Measurements from ENCODE around the gene OR2K2.
"Not testable (repeated sequence)": the region's sequence is repeated elsewhere in the genome, so short reads cannot be mapped to it uniquely, and the experiment has no call there.

OR2K2 gene

DNA sequence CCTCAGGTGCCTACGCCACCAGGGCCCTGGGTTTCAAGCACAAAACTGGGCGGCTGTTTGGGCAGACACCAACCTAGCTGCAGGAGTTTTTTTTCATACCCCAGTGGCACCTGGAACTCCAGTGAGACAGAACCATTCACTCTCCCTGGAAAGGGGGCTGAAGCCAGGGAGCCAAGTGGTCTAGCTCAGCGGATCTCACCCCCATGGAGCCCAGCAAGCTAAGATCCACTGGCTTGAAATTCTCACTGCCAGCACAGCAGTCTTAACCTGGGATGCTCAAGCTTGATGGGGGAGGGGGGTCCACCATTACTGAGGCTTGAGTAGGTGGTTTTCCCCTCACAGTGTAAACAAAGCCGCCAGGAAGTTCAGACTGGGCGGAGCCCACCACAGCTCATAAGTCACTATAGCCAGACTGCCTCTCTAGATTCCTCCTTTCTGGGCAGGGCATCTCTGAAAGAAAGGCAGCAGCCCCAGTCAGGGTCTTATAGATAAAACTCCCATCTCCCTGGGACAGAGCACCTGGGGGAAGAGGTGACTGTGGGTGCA, 4.4 kb upstream of the OR2K2 start:
- H4K8ac ChIP-seq (ENCODE audit: low read depth, low read length); H2BK5ac ChIP-seq (ENCODE audit: low read depth, low read length, poor library complexity); H2AFZ ChIP-seq (ENCODE audit: insufficient read depth, low read length, poor library complexity); H3K18ac ChIP-seq (ENCODE audit: low read length); H3K4ac ChIP-seq (ENCODE audit: low read depth, low read length); H2AK5ac ChIP-seq (ENCODE audit: low read length); H3K9me3 ChIP-seq (ENCODE audit: insufficient read depth, low read depth, low read length); H3K9ac ChIP-seq (ENCODE audit: low read length); H3K27ac ChIP-seq (ENCODE audit: low read depth, low read length); H3K79me2 ChIP-seq (ENCODE audit: control insufficient read depth, insufficient read depth, low read length, poor library complexity); H3K14ac ChIP-seq (ENCODE audit: low read length); H3K4me3 ChIP-seq (ENCODE audit: low read depth, low read length); H2BK12ac ChIP-seq (ENCODE audit: low read length); H3K36me3 ChIP-seq (ENCODE audit: control insufficient read depth in 1 of 2, insufficient read depth in 2 of 2, low read length in 2 of 2); DNase-seq; H4K91ac ChIP-seq (ENCODE audit: low read depth, low read length); H3K23ac ChIP-seq (ENCODE audit: low read length); H3K27me3 ChIP-seq (ENCODE audit: insufficient read depth, low read length); H3K4me1 ChIP-seq (ENCODE audit: control insufficient read depth in 1 of 2, insufficient read depth in 2 of 2, low read length in 2 of 2); H3K79me1 ChIP-seq (ENCODE audit: low read length); H2BK120ac ChIP-seq (ENCODE audit: insufficient read depth, low read length, poor library complexity); H3K4me2 ChIP-seq (ENCODE audit: low read length); H4K12ac ChIP-seq (ENCODE audit: low read depth, low read length): not testable (repeated sequence)
- no CpG with 5 or more reads among the region's 5 CpGs for WGBS (ENCODE audit: extremely low coverage, insufficient coverage, insufficient read length)

DNA sequence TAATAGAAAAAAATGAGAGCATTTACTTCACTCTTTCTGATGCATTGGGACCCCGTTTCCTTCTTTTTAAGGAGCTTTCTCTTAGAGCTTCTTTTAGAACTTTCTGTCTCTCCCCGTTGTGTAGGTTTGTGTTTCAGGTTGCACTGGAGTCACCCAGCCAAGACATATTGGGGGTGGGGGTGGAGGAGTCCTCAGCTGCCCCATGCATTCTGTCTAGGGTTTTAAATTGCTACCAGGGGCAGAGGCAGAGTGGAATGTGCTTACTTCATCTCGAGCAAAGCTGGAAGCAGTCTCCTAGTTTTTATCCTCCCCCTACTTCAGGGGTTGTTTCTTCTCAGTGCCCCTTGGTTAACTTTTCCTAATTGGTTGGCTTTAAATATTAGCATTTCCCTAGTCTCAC, 9.4 kb downstream of the OR2K2 start:
- no peak overlapping the region for H3K18ac ChIP-seq (ENCODE audit: low read length)
- H2AFZ ChIP-seq (ENCODE audit: insufficient read depth, low read length, poor library complexity): no peak overlapping the region
- H2AK5ac ChIP-seq (ENCODE audit: low read length): no peak overlapping the region
- H3K4me2 ChIP-seq (ENCODE audit: low read length): no peak overlapping the region
- no peak overlapping the region for H4K91ac ChIP-seq (ENCODE audit: low read depth, low read length)
- no peaks in the 10 kb centered on the region for H3K4me1 ChIP-seq (ENCODE audit: control insufficient read depth in 1 of 2, insufficient read depth in 2 of 2, low read length in 2 of 2)
- H2BK120ac ChIP-seq (ENCODE audit: insufficient read depth, low read length, poor library complexity): no peak overlapping the region
- no peaks in the 10 kb centered on the region for H3K79me1 ChIP-seq (ENCODE audit: low read length)
- H3K4me3 ChIP-seq (ENCODE audit: low read depth, low read length): no peak overlapping the region
- WGBS (ENCODE audit: extremely low coverage, insufficient coverage, insufficient read length): no CpG with 5 or more reads among the region's 3 CpGs
- no peak overlapping the region for H3K23ac ChIP-seq (ENCODE audit: low read length)
- H3K27ac ChIP-seq (ENCODE audit: low read depth, low read length): no peak overlapping the region
- no peak overlapping the region for H3K14ac ChIP-seq (ENCODE audit: low read length)
- no peak overlapping the region for H2BK12ac ChIP-seq (ENCODE audit: low read length)
- no peak overlapping the region for H3K4ac ChIP-seq (ENCODE audit: low read depth, low read length)
- H3K9ac ChIP-seq (ENCODE audit: low read length): no peak overlapping the region
- no peak overlapping the region for H4K12ac ChIP-seq (ENCODE audit: low read depth, low read length)
- no peaks in the 10 kb centered on the region for H3K36me3 ChIP-seq (ENCODE audit: control insufficient read depth in 1 of 2, insufficient read depth in 2 of 2, low read length in 2 of 2)
- no peak overlapping the region for H4K8ac ChIP-seq (ENCODE audit: low read depth, low read length)
- no peaks in the 10 kb centered on the region for H3K9me3 ChIP-seq (ENCODE audit: insufficient read depth, low read depth, low read length)
- no peak overlapping the region for H2BK5ac ChIP-seq (ENCODE audit: low read depth, low read length, poor library complexity)
- no peaks in the 10 kb centered on the region for H3K27me3 ChIP-seq (ENCODE audit: insufficient read depth, low read length)
- no peaks in the 10 kb centered on the region for H3K79me2 ChIP-seq (ENCODE audit: control insufficient read depth, insufficient read depth, low read length, poor library complexity)
- DNase-seq: no peak

DNA sequence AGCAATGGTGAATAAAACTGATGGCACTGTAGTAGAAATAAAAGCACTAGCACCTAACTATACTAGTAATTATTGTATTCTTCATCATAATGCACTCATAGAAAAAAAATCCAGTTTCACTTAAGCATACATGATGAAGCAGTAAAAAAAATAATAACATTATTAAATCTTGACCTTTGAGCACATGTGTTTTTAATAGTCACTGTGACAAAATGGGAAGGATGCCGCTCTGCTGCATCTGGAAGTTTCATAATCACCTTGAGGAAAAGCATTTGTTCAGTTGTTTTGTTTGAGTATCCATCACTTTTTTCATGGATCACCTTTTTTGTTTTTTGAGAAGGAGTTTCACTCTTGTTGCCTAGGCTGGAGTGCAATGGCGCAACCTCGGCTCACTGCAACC, 13.2 kb downstream of the OR2K2 start:
- Histone ChIP-seq H3K23ac (ENCODE audit: low read length) (no peak overlapping the region), H3K4ac (ENCODE audit: low read depth, low read length) (no peak overlapping the region), H3K27ac (ENCODE audit: low read depth, low read length) (no peak overlapping the region), H3K79me1 (ENCODE audit: low read length) (no peaks in the 10 kb centered on the region), H3K14ac (ENCODE audit: low read length) (no peak overlapping the region), H3K9ac (ENCODE audit: low read length) (no peak overlapping the region), H3K9me3 (ENCODE audit: insufficient read depth, low read depth, low read length) (no peaks in the 10 kb centered on the region), H3K27me3 (ENCODE audit: insufficient read depth, low read length) (no peaks in the 10 kb centered on the region), H3K36me3 (ENCODE audit: control insufficient read depth in 1 of 2, insufficient read depth in 2 of 2, low read length in 2 of 2) (no peaks in the 10 kb centered on the region), H4K8ac (ENCODE audit: low read depth, low read length) (no peak overlapping the region), H2BK5ac (ENCODE audit: low read depth, low read length, poor library complexity) (no peak overlapping the region), H2AK5ac (ENCODE audit: low read length) (no peak overlapping the region), H3K4me3 (ENCODE audit: low read depth, low read length) (no peak overlapping the region), H2AFZ (ENCODE audit: insufficient read depth, low read length, poor library complexity) (no peak overlapping the region), H3K4me2 (ENCODE audit: low read length) (no peak overlapping the region), H3K4me1 (ENCODE audit: control insufficient read depth in 1 of 2, insufficient read depth in 2 of 2, low read length in 2 of 2) (no peaks in the 10 kb centered on the region), H3K79me2 (ENCODE audit: control insufficient read depth, insufficient read depth, low read length, poor library complexity) (no peaks in the 10 kb centered on the region), H4K91ac (ENCODE audit: low read depth, low read length) (no peak overlapping the region), H4K12ac (ENCODE audit: low read depth, low read length) (no peak overlapping the region), H3K18ac (ENCODE audit: low read length) (no peak overlapping the region), H2BK12ac (ENCODE audit: low read length) (no peak overlapping the region), H2BK120ac (ENCODE audit: insufficient read depth, low read length, poor library complexity) (no peak overlapping the region)
- WGBS (ENCODE audit: extremely low coverage, insufficient coverage, insufficient read length): no CpG with 5 or more reads among the region's 3 CpGs
- no peak for DNase-seq

DNA sequence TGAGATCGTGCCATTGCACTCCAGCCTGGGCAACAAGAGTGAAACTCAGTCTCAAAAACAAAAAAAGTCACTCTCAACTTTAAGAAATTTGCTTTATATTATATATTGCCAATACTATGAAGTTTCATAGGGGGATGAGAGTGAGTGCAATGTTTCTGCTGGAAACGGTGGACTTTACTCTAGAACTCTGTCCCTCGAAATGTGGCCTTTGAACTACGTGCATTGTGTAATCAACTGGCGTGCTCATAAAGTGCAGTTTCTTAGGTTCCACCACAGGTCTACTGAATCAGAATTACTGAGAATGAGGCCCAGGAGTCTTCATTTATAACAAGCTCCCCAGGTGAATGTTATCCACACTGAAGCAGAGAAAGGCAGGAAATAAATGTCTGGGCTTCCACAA, 24.1 kb downstream of the OR2K2 start:
- H4K91ac ChIP-seq (ENCODE audit: low read depth, low read length): no peak overlapping the region
- no peak overlapping the region for H2BK12ac ChIP-seq (ENCODE audit: low read length)
- H3K4me3 ChIP-seq (ENCODE audit: low read depth, low read length): no peak overlapping the region
- no peaks in the 10 kb centered on the region for H3K9me3 ChIP-seq (ENCODE audit: insufficient read depth, low read depth, low read length)
- H4K8ac ChIP-seq (ENCODE audit: low read depth, low read length): no peak overlapping the region
- H3K4ac ChIP-seq (ENCODE audit: low read depth, low read length): no peak overlapping the region
- no peak for DNase-seq
- no peaks in the 10 kb centered on the region for H3K36me3 ChIP-seq (ENCODE audit: control insufficient read depth in 1 of 2, insufficient read depth in 2 of 2, low read length in 2 of 2)
- H3K27me3 ChIP-seq (ENCODE audit: insufficient read depth, low read length): no peaks in the 10 kb centered on the region
- H2BK120ac ChIP-seq (ENCODE audit: insufficient read depth, low read length, poor library complexity): no peak overlapping the region
- H3K4me2 ChIP-seq (ENCODE audit: low read length): no peak overlapping the region
- H3K14ac ChIP-seq (ENCODE audit: low read length): no peak overlapping the region
- H2BK5ac ChIP-seq (ENCODE audit: low read depth, low read length, poor library complexity): no peak overlapping the region
- no peak overlapping the region for H3K27ac ChIP-seq (ENCODE audit: low read depth, low read length)
- no peak overlapping the region for H3K18ac ChIP-seq (ENCODE audit: low read length)
- H3K79me2 ChIP-seq (ENCODE audit: control insufficient read depth, insufficient read depth, low read length, poor library complexity): no peaks in the 10 kb centered on the region
- H3K9ac ChIP-seq (ENCODE audit: low read length): no peak overlapping the region
- no CpG with 5 or more reads among the region's 5 CpGs for WGBS (ENCODE audit: extremely low coverage, insufficient coverage, insufficient read length)
- H3K4me1 ChIP-seq (ENCODE audit: control insufficient read depth in 1 of 2, insufficient read depth in 2 of 2, low read length in 2 of 2): no peaks in the 10 kb centered on the region
- no peak overlapping the region for H2AK5ac ChIP-seq (ENCODE audit: low read length)
- H3K79me1 ChIP-seq (ENCODE audit: low read length): no peaks in the 10 kb centered on the region
- H4K12ac ChIP-seq (ENCODE audit: low read depth, low read length): no peak overlapping the region
- H2AFZ ChIP-seq (ENCODE audit: insufficient read depth, low read length, poor library complexity): no peak overlapping the region
- H3K23ac ChIP-seq (ENCODE audit: low read length): no peak overlapping the region

Measured in trophoblast cell (in vitro differentiated cells and primary cell).